GM19397 (cell line): ENCODE measurements around the gene FAM3B.
"Not testable (repeated sequence)": the region's sequence is repeated elsewhere in the genome, so short reads cannot be mapped to it uniquely, and the experiment has no call there.

Experiments
- ATAC-seq: cut with Tn5 transposase; IDR thresholded peaks from one replicate; pipeline ENCODE4 v1.9.1; 2021; ENCODE audit warnings: mild to moderate bottlenecking, moderate library complexity; ENCODE audit not compliant: unreplicated experiment

Gene FAM3B

GRCh38 chr21:41349619-41350390, 33.2 kb downstream of the FAM3B start:
- no peak for ATAC-seq

GRCh38 chr21:41350436-41351155, 34.0 kb downstream of the FAM3B start:
- no peak for ATAC-seq

GRCh38 chr21:41357546-41357945, 40.9 kb downstream of the FAM3B start:
- ATAC-seq: no peak

GRCh38 chr21:41358193-41359166, 41.9 kb downstream of the FAM3B start:
- no peak for ATAC-seq

- no peak for ATAC-seq
These were observed 42.7 kb downstream of the FAM3B start for GRCh38 chr21:41359286-41359685.

- ATAC-seq: not testable (repeated sequence)
These were observed 43.1 kb downstream of the FAM3B start for GRCh38 chr21:41359754-41360071.

- ATAC-seq: no peak
These were observed 43.6 kb downstream of the FAM3B start for GRCh38 chr21:41360072-41360821.

GRCh38 chr21:41361053-41361785, 44.6 kb downstream of the FAM3B start:
- ATAC-seq: no peak

GRCh38 chr21:41361786-41362604, 45.4 kb downstream of the FAM3B start, which contains the start of gene MX2:
Gene MX2, plus strand, starts transcription at chr21:41362027. Its CDS starts 14,880 bp downstream, at chr21:41376907.
- ATAC-seq: peak; percentile 43

- no peak for ATAC-seq
These were observed 46.2 kb downstream of the FAM3B start for GRCh38 chr21:41362605-41363369.

- no peak for ATAC-seq
These were observed 47.0 kb downstream of the FAM3B start for GRCh38 chr21:41363370-41364270.

GRCh38 chr21:41364308-41364707, 47.7 kb downstream of the FAM3B start:
- no peak for ATAC-seq

GRCh38 chr21:41365377-41366107, 48.9 kb downstream of the FAM3B start:
- no peak for ATAC-seq

GRCh38 chr21:41366522-41367151, 50.0 kb downstream of the FAM3B start:
- no peak for ATAC-seq

- no peak for ATAC-seq
These were observed 50.8 kb downstream of the FAM3B start for GRCh38 chr21:41367301-41367944.
